DOHH2 (cell line): ENCODE measurements around the gene PIGX.

Experiments
- H3F3A ChIP-seq: fragments of 200-600 bp; sonication (generic), shearing (Covaris generic); 2 replicates; pipeline ENCODE4 v1.6.0; 2016; ENCODE audit warnings: antibody characterized with exemption, mild to moderate bottlenecking; ENCODE audit not compliant: control insufficient read depth, insufficient read depth
- H3K27ac ChIP-seq: fragments of 200-600 bp; sonication (generic); 2 replicates; pipeline ENCODE4 v1.5.1; 2014; ENCODE audit warnings: low read depth, mild to moderate bottlenecking, low read length, moderate library complexity
- H3K27me3 ChIP-seq: fragments of 200-600 bp; sonication (generic); 2 replicates; pipeline ENCODE4 v1.6.1; 2014; ENCODE audit warnings: mild to moderate bottlenecking, low read length, mixed read lengths; ENCODE audit not compliant: control insufficient read depth
- H3K36me3 ChIP-seq: fragments of 200-600 bp; sonication (generic); 2 replicates; pipeline ENCODE4 v1.6.1; 2014; ENCODE audit warnings: mild to moderate bottlenecking, low read length, moderate library complexity, mixed read lengths; ENCODE audit not compliant: control insufficient read depth
- H3K4me1 ChIP-seq: fragments of 200-600 bp; sonication (generic); 2 replicates; pipeline ENCODE4 v1.6.1; 2014; ENCODE audit warnings: mild to moderate bottlenecking, low read length, mixed read lengths; ENCODE audit not compliant: control insufficient read depth
- H3K4me2 ChIP-seq: fragments of 200-600 bp; sonication (generic); 2 replicates; pipeline ENCODE4 v1.6.0; 2014; ENCODE audit warnings: mild to moderate bottlenecking, low read length, moderate library complexity
- H3K4me3 ChIP-seq: fragments of 200-600 bp; sonication (generic); 2 replicates; pipeline ENCODE4 v1.5.1; 2014; ENCODE audit warnings: mild to moderate bottlenecking, low read length, mixed read lengths
- H3K79me2 ChIP-seq: fragments of 200-600 bp; sonication (generic); 2 replicates; pipeline ENCODE4 v1.6.1; 2014; ENCODE audit warnings: mild to moderate bottlenecking, low read length, mixed read lengths; ENCODE audit not compliant: control insufficient read depth
- H3K9me2 ChIP-seq: fragments of 200-600 bp; sonication (generic); replicated peaks from 2 replicates; pipeline ENCODE4 v1.6.1; 2014; ENCODE audit warnings: mild to moderate bottlenecking, low read length, mixed read lengths; ENCODE audit not compliant: control insufficient read depth
- H3K9me3 ChIP-seq: fragments of 200-600 bp; sonication (generic); 2 replicates; pipeline ENCODE4 v1.6.1; 2014; ENCODE audit warnings: antibody characterized with exemption, low read length, mixed read lengths; ENCODE audit not compliant: control insufficient read depth, insufficient read depth
- H4K20me1 ChIP-seq: fragments of 200-600 bp; sonication (generic); 2 replicates; pipeline ENCODE4 v1.6.0; 2014; ENCODE audit warnings: low read depth, mild to moderate bottlenecking, antibody characterized with exemption, low read length, moderate library complexity; ENCODE audit not compliant: control insufficient read depth, insufficient read depth
- CTCF ChIP-seq: fragments of 200-600 bp; sonication (generic); IDR thresholded peaks from one replicate; pipeline ENCODE4 v1.5.1; 2014; ENCODE audit warnings: antibody characterized with exemption, mild to moderate bottlenecking, low read depth, low read length; ENCODE audit not compliant: poor library complexity, severe bottlenecking
- EZH2phosphoT487 ChIP-seq: fragments of 200-600 bp; sonication (generic); IDR thresholded peaks from 2 replicates; pipeline ENCODE4 v1.6.1; 2017; ENCODE audit warnings: borderline replicate concordance, mild to moderate bottlenecking, antibody characterized with exemption, low read length, moderate library complexity, mixed read lengths

Gene PIGX

DNA sequence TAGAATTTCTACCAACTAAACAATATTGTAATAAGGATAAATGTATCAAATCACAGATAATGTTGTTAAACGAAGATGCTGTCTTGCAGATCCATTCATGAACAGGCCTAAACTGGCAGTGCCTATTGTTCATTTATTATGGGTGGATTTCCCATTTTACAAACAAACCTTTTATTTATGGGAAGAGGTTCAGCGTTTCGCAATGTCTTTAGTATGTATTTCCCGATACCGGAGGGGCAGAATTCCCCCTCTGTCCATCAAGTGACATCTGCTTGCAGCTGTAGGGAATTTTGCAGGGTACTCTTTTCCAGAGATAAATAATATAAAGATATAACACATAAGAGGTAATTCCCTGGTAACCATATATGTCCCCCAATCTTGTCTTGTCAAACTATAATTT is 5.8 kb upstream of the PIGX start:
- H3K79me2 ChIP-seq: no peaks in the 10 kb centered on the region
- H4K20me1 ChIP-seq: no peaks in the 10 kb centered on the region
- H3K4me1 ChIP-seq: peaks cover 2% of the 10 kb centered on the region
- 0 out of 2 replicates have a peak, but pooled peaks cover 3% of the 10 kb centered on the region for H3F3A ChIP-seq
- no peaks in the 10 kb centered on the region for H3K9me2 ChIP-seq
- TF ChIP-seq EZH2phosphoT487 (no peak), CTCF (no peak)
- no peaks in the 10 kb centered on the region for H3K27me3 ChIP-seq
- H3K27ac ChIP-seq: no peak overlapping the region
- no peak overlapping the region for H3K4me2 ChIP-seq
- H3K9me3 ChIP-seq: no peaks in the 10 kb centered on the region
- no peaks in the 10 kb centered on the region for H3K36me3 ChIP-seq
- H3K4me3 ChIP-seq: no peak overlapping the region

GRCh38 chr3:196706731-196707130 is 5.4 kb upstream of the PIGX start:
- no peak overlapping the region for H3K4me2 ChIP-seq
- H3K4me3 ChIP-seq: no peak overlapping the region
- H3K27ac ChIP-seq: no peak overlapping the region
- no peaks in the 10 kb centered on the region for H3K36me3 ChIP-seq
- H3F3A ChIP-seq: peaks cover 5% of the 10 kb centered on the region; the same call in 1 of the 2 replicates
- H3K9me2 ChIP-seq: no peaks in the 10 kb centered on the region
- no peaks in the 10 kb centered on the region for H4K20me1 ChIP-seq
- no peaks in the 10 kb centered on the region for H3K27me3 ChIP-seq
- TF ChIP-seq EZH2phosphoT487 (no peak), CTCF (no peak)
- peaks cover 7% of the 10 kb centered on the region for H3K4me1 ChIP-seq
- no peaks in the 10 kb centered on the region for H3K9me3 ChIP-seq
- H3K79me2 ChIP-seq: no peaks in the 10 kb centered on the region

- H4K20me1 ChIP-seq: no peaks in the 10 kb centered on the region
- no peak overlapping the region for H3K27ac ChIP-seq
- H3K36me3 ChIP-seq: no peaks in the 10 kb centered on the region
- H3F3A ChIP-seq: peaks cover 6% of the 10 kb centered on the region; the same call in 1 of the 2 replicates
- H3K27me3 ChIP-seq: no peaks in the 10 kb centered on the region
- no peaks in the 10 kb centered on the region for H3K9me2 ChIP-seq
- no peak overlapping the region for H3K4me3 ChIP-seq
- no peak overlapping the region for H3K4me2 ChIP-seq
- peaks cover 1% of the 10 kb centered on the region for H3K79me2 ChIP-seq
- H3K9me3 ChIP-seq: no peaks in the 10 kb centered on the region
- TF ChIP-seq CTCF: no peak
- TF ChIP-seq EZH2phosphoT487: no peak
- H3K4me1 ChIP-seq: peaks cover 7% of the 10 kb centered on the region
These were observed 4.6 kb upstream of the PIGX start for GRCh38 chr3:196707566-196707965.
